ENCODE measurements around the gene TK1. TPM values are rescaled to one million over a fixed set of nuclear protein-coding genes. Genes with fewer than 3 reads are reported as not detected.

TK1 gene
- polyA plus RNA-seq, 3 donors: 0.67 to 2.0 (median 1.4) TPM

GRCh38 chr17:78170692-78171590, 15.9 kb downstream of the TK1 start:
- Histone ChIP-seq H3K4me1 (ENCODE audit: control insufficient read depth in 1 of 2, insufficient read depth in 2 of 2, low read length in 2 of 2) (peaks cover 74% of the 10 kb centered on the region in 2 donors), H2AFZ (ENCODE audit: insufficient read depth, low read depth, low read length, poor library complexity, severe bottlenecking) (no peak overlapping the region), H3K4me2 (replicated peaks; ENCODE audit: extremely low read depth, low read length, poor library complexity, severe bottlenecking) (peak overlapping the region; percentile 76), H3K9ac (ENCODE audit: insufficient read depth, low read length, poor library complexity, severe bottlenecking) (no peak overlapping the region), H3K36me3 (replicated peaks in 1 of 2; ENCODE audit: control insufficient read depth in 1 of 2, insufficient read depth in 2 of 2, low read length in 2 of 2) (peaks cover 11 to 16% of the 10 kb centered on the region in 2 donors), H3K27me3 (ENCODE audit: control insufficient read depth in 2 of 2, insufficient read depth in 2 of 2, low read length in 2 of 2) (no peaks in the 10 kb centered on the region), H3K9me3 (replicated peaks in 1 of 2; ENCODE audit: control insufficient read depth in 1 of 2, insufficient read depth in 1 of 2, low read length in 2 of 2) (no peaks in the 10 kb centered on the region), H3K27ac (ENCODE audit: low read depth in 1 of 2, low read length in 2 of 2) (peak overlapping the region; percentile 14 to 27), H3K79me2 (ENCODE audit: insufficient read depth, low read length) (peaks cover 46% of the 10 kb centered on the region), H3K4me3 (replicated peaks in 1 of 3; ENCODE audit: low read depth in 2 of 3, low read length in 3 of 3) (peak overlapping the region in 1 of 3 experiments; percentile 85), H4K20me1 (ENCODE audit: insufficient read depth, low read length) (peaks cover 29% of the 10 kb centered on the region)
- H3K4me1 Mint-ChIP-seq: peaks cover 70% of the 10 kb centered on the region
- TF ChIP-seq, protein P1, sequence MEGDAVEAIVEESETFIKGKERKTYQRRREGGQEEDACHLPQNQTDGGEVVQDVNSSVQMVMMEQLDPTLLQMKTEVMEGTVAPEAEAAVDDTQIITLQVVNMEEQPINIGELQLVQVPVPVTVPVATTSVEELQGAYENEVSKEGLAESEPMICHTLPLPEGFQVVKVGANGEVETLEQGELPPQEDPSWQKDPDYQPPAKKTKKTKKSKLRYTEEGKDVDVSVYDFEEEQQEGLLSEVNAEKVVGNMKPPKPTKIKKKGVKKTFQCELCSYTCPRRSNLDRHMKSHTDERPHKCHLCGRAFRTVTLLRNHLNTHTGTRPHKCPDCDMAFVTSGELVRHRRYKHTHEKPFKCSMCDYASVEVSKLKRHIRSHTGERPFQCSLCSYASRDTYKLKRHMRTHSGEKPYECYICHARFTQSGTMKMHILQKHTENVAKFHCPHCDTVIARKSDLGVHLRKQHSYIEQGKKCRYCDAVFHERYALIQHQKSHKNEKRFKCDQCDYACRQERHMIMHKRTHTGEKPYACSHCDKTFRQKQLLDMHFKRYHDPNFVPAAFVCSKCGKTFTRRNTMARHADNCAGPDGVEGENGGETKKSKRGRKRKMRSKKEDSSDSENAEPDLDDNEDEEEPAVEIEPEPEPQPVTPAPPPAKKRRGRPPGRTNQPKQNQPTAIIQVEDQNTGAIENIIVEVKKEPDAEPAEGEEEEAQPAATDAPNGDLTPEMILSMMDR (IDR thresholded peaks at IDR 0.05): no peak
- WGBS (ENCODE audit: insufficient coverage): 82% methylated on average over 24 of the region's 31 CpGs
- peak overlapping the region; percentile 34 to 46 for H3K4me3 Mint-ChIP-seq
- peaks cover 0 to 3% (median 0%) of the 10 kb centered on the region in 7 donors for H3K9me3 Mint-ChIP-seq
- H3K27me3 Mint-ChIP-seq (ENCODE audit: low read depth in 3 of 3): no peaks in the 10 kb centered on the region
- DNase-seq: peak in 1 of 3 donors; percentile 32
- intact Hi-C loops (cut with micrococcal nuclease): loop anchor here (1.0 to 5.0 kb wide), 4 partner anchors 31 to 59 kb away; partner anchors contain the start of gene TMC6 (in 1 of the 2)
- H3K36me3 Mint-ChIP-seq: peaks cover 34 to 46% of the 10 kb centered on the region in 2 donors
- peak overlapping the region in 5 of 7 donors; percentile 46 to 97 (median 93) for H3K27ac Mint-ChIP-seq

GRCh38 chr17:78168903-78169793, 17.7 kb downstream of the TK1 start:
- Mint-ChIP-seq H3K27ac (peak overlapping the region in 6 of 7 donors; percentile 6 to 82 (median 31)), H3K4me1 (peaks cover 54% of the 10 kb centered on the region), H3K27me3 (ENCODE audit: low read depth in 3 of 3) (peaks cover 0 to 2% (median 1%) of the 10 kb centered on the region in 3 donors), H3K9me3 (no peaks in the 10 kb centered on the region), H3K36me3 (peaks cover 27 to 37% of the 10 kb centered on the region in 2 donors), H3K4me3 (peak overlapping the region; percentile 84 to 88)
- 26% methylated on average over 11 of the region's 38 CpGs for WGBS (ENCODE audit: insufficient coverage)
- peak in 1 of 3 donors; percentile 41 for DNase-seq
- Histone ChIP-seq H3K9me3 (replicated peaks in 1 of 2; ENCODE audit: control insufficient read depth in 1 of 2, insufficient read depth in 1 of 2, low read length in 2 of 2) (no peaks in the 10 kb centered on the region), H3K4me2 (replicated peaks; ENCODE audit: extremely low read depth, low read length, poor library complexity, severe bottlenecking) (peak overlapping the region; percentile 76), H3K27me3 (ENCODE audit: control insufficient read depth in 2 of 2, insufficient read depth in 2 of 2, low read length in 2 of 2) (no peaks in the 10 kb centered on the region), H3K4me3 (replicated peaks in 1 of 3; ENCODE audit: low read depth in 2 of 3, low read length in 3 of 3) (peak overlapping the region; percentile 85 to 92 (median 86)), H3K9ac (ENCODE audit: insufficient read depth, low read length, poor library complexity, severe bottlenecking) (peak overlapping the region; percentile 86), H3K79me2 (ENCODE audit: insufficient read depth, low read length) (peaks cover 39% of the 10 kb centered on the region), H4K20me1 (ENCODE audit: insufficient read depth, low read length) (peaks cover 29% of the 10 kb centered on the region), H2AFZ (ENCODE audit: insufficient read depth, low read depth, low read length, poor library complexity, severe bottlenecking) (no peak overlapping the region), H3K4me1 (ENCODE audit: control insufficient read depth in 1 of 2, insufficient read depth in 2 of 2, low read length in 2 of 2) (peaks cover 56% of the 10 kb centered on the region in 2 donors), H3K36me3 (replicated peaks in 1 of 2; ENCODE audit: control insufficient read depth in 1 of 2, insufficient read depth in 2 of 2, low read length in 2 of 2) (peaks cover 11 to 16% of the 10 kb centered on the region in 2 donors), H3K27ac (ENCODE audit: low read depth in 1 of 2, low read length in 2 of 2) (peak overlapping the region; percentile 27 to 72)
- TF ChIP-seq, protein P1 (IDR thresholded peaks at IDR 0.05): no peak
- intact Hi-C loops (cut with micrococcal nuclease): no loop called here
